Kidney epithelial cell (primary cell): ENCODE results near the gene GNMT. TPM values are rescaled to one million over a fixed set of nuclear protein-coding genes. Genes with fewer than 3 reads are reported as not detected.

Experiments
- total RNA-seq: library from RNA; depleted of rRNA; stranded (reverse); fragments of >200 nt; gene quantifications from 2 replicates; pipeline ENCODE4 v1.2.3, GENCODE V29; 2015

Gene GNMT
- total RNA-seq, 1 donor from 2014 or later: not detected

Other genes with a start within 250 kb of the GNMT start
- 0.21 and 0.34 TPM in 2 replicates for gene PRPH2, start 238.2 kb upstream of the GNMT start, total RNA-seq
- gene TBCC, start 214.7 kb upstream of the GNMT start, total RNA-seq: 55.2 and 57.0 TPM in 2 replicates
- 5.2 and 7.1 TPM in 2 replicates for gene BICRAL, start 178.7 kb upstream of the GNMT start, total RNA-seq
- gene RPL7L1, start 81.1 kb upstream of the GNMT start, total RNA-seq: 107 and 113 TPM in 2 replicates
- not detected in 2 replicates for gene PTCRA, start 44.7 kb upstream of the GNMT start, total RNA-seq
- gene CNPY3, start 31.3 kb upstream of the GNMT start, total RNA-seq: 56.5 and 57.8 TPM in 2 replicates
- 40.7 and 45.0 TPM in 2 replicates for gene PEX6, start 18.4 kb downstream of the GNMT start, total RNA-seq
- 33.4 and 66.2 TPM in 2 replicates for gene PPP2R5D, start 23.8 kb downstream of the GNMT start, total RNA-seq
- 54.2 and 65.2 TPM in 2 replicates for gene MEA1, start 53.2 kb downstream of the GNMT start, total RNA-seq
- gene KLHDC3, start 53.5 kb downstream of the GNMT start, total RNA-seq: 67.4 and 70.3 TPM in 2 replicates
- 125 and 126 TPM in 2 replicates for gene RRP36, start 60.9 kb downstream of the GNMT start, total RNA-seq
- 28.1 and 32.3 TPM in 2 replicates for gene CUL7, start 93.1 kb downstream of the GNMT start, total RNA-seq
- 38.6 and 43.7 TPM in 2 replicates for gene MRPL2, start 98.7 kb downstream of the GNMT start, total RNA-seq
- 18.1 and 21.6 TPM in 2 replicates for gene KLC4, start 98.9 kb downstream of the GNMT start, total RNA-seq
- 169 and 170 TPM in 2 replicates for gene PTK7, start 115.6 kb downstream of the GNMT start, total RNA-seq
- gene SRF, start 210.5 kb downstream of the GNMT start, total RNA-seq: 35.5 and 40.1 TPM in 2 replicates
- 32.8 and 41.1 TPM in 2 replicates for gene CUL9, start 221.4 kb downstream of the GNMT start, total RNA-seq